ENCODE measurements around the gene NSMCE4A. TPM values are rescaled to one million over a fixed set of nuclear protein-coding genes. Genes with fewer than 3 reads are reported as not detected.
"Not testable (repeated sequence)": the region's sequence is repeated elsewhere in the genome, so short reads cannot be mapped to it uniquely, and the experiment has no call there.

The NSMCE4A gene
- total RNA-seq, 1 experiment from 2014 or later, result 48.8 TPM

- no peaks in the 10 kb centered on the region for H3K4me1 ChIP-seq (replicated peaks)
- no peaks in the 10 kb centered on the region for H3K9me3 ChIP-seq (replicated peaks)
- no peak overlapping the region for H3K4me3 ChIP-seq
- H3K36me3 ChIP-seq, result no peaks in the 10 kb centered on the region
- no peak overlapping the region for H3K27ac ChIP-seq
- no peaks in the 10 kb centered on the region for H3K27me3 ChIP-seq (replicated peaks)
- DNase-seq (ENCODE audit: low read depth in 1 of 2, low spot score in 2 of 2), result no peak
Observed at GRCh38 chr10:122010405-122011050, 35.5 kb upstream of the NSMCE4A start.

DNA sequence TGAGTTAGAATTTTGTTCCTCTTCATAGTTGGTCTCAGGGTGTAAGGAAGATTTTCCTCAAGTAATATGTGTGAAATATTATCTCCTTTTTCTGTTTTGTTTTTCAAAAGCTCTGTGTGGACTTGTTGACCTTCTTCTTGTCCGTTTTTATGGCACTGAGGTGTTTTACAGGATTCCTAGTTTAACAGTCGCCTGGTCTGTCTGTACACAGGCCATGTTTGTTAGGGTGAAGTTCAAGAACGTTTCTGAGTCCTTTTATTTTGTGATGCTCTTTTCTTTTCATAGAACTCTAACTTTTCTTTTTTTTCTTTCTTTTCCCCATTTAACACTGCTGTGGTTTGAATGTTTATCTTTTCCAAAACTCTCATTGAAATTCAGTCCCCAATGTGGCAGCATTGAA lies 32.4 kb upstream of the NSMCE4A start:
- no peaks in the 10 kb centered on the region for H3K36me3 ChIP-seq
- no peaks in the 10 kb centered on the region for H3K9me3 ChIP-seq (replicated peaks)
- no peaks in the 10 kb centered on the region for H3K4me1 ChIP-seq (replicated peaks)
- no peak for DNase-seq (ENCODE audit: low read depth in 1 of 2, low spot score in 2 of 2)
- H3K27me3 ChIP-seq (replicated peaks), result no peaks in the 10 kb centered on the region
- no peak overlapping the region for H3K4me3 ChIP-seq
- no peak overlapping the region for H3K27ac ChIP-seq

DNA sequence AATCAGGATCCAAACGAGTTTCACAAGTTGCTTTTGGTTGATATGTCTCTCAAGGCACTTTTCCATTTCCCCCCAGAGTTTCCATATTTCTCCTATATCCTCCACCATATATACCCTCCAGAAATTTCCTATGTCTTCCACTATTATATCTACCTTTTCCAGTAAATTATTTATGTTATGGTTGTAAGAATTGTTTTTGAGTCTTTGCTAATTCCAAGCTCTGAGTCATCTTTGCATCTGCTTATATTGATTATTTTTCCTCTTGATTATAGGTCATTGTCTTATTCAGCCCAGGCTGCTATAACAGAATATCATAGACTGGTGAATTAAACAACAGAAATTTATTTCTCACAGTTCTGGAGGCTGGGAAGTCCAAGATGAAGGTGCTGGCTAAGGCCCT lies 26.7 kb upstream of the NSMCE4A start:
- Histone ChIP-seq H3K4me1 (replicated peaks) (no peaks in the 10 kb centered on the region), H3K9me3 (replicated peaks) (no peaks in the 10 kb centered on the region; the same call in 1 of the 2 replicates), H3K4me3 (no peak overlapping the region), H3K27me3 (replicated peaks) (no peaks in the 10 kb centered on the region), H3K27ac (no peak overlapping the region), H3K36me3 (no peaks in the 10 kb centered on the region)
- no peak for DNase-seq (ENCODE audit: low read depth in 1 of 2, low spot score in 2 of 2)

- H3K36me3 ChIP-seq, result no peaks in the 10 kb centered on the region
- H3K27ac ChIP-seq, result no peak overlapping the region
- no peaks in the 10 kb centered on the region for H3K27me3 ChIP-seq (replicated peaks)
- H3K4me3 ChIP-seq, result no peak overlapping the region
- H3K4me1 ChIP-seq (replicated peaks), result no peaks in the 10 kb centered on the region
- no peak for DNase-seq (ENCODE audit: low read depth in 1 of 2, low spot score in 2 of 2)
- H3K9me3 ChIP-seq (replicated peaks), result no peaks in the 10 kb centered on the region; the same call in 1 of the 2 replicates
Observed at GRCh38 chr10:121999301-121999700, 24.3 kb upstream of the NSMCE4A start.

DNA sequence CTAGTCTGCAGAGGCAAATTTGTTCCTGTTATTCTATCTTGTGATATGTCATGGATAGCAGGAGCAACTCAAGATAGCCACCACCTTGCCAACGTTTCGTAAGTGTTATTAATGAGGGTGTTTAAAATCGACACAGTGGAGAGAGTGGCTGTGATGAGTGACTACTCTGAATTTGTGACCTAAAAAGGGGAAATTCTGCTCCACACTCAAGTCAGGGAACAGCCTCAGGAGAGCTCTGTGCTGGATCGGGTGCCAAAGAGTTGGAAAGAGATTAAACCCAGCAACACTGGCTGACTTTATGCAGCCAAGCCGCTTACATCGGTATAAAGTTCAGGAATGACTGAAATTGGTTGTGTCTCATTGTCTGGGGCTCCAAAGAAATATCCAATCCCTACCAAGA lies 23.4 kb upstream of the NSMCE4A start:
- no peak overlapping the region for H3K27ac ChIP-seq
- no peak for DNase-seq (ENCODE audit: low read depth in 1 of 2, low spot score in 2 of 2)

GRCh38 chr10:121994429-121994941 lies 19.5 kb upstream of the NSMCE4A start:
- Histone ChIP-seq H3K9me3 (replicated peaks) (no peaks in the 10 kb centered on the region), H3K4me1 (replicated peaks) (no peaks in the 10 kb centered on the region), H3K36me3 (no peaks in the 10 kb centered on the region), H3K4me3 (no peak overlapping the region), H3K27me3 (replicated peaks) (no peaks in the 10 kb centered on the region), H3K27ac (no peak overlapping the region)
- DNase-seq (ENCODE audit: low read depth in 1 of 2, low spot score in 2 of 2), result no peak

More for the DNA sequence above, 23.4 kb upstream of the NSMCE4A start:
- Histone ChIP-seq H3K4me3 (no peak overlapping the region), H3K4me1 (replicated peaks) (no peaks in the 10 kb centered on the region), H3K9me3 (replicated peaks) (no peaks in the 10 kb centered on the region; the same call in 1 of the 2 replicates), H3K27me3 (replicated peaks) (no peaks in the 10 kb centered on the region), H3K36me3 (no peaks in the 10 kb centered on the region)

DNA sequence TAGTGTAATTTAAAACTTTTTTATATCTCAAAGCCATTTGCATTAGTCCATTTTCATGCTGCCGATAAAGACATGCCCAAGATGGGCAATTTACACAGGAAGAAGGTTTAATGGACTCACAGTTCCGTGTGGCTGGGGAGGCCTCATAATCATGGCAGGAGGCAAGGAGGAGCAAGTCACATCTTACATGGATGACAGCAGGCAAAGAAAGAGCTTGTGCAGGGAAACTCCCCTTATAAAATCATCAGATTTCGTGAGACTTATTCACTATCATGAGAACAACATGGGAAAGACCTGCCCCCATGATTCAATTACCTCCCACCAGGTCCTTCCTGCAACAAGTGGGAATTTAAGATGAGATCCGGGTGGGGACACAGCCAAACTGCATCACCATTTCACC lies 16.7 kb upstream of the NSMCE4A start:
- not testable (repeated sequence) for H3K4me3 ChIP-seq; H3K27me3 ChIP-seq (replicated peaks)

GRCh38 chr10:121990015-121990677 lies 15.1 kb upstream of the NSMCE4A start:
- H3K36me3 ChIP-seq, result no peaks in the 10 kb centered on the region
- no peaks in the 10 kb centered on the region for H3K27me3 ChIP-seq (replicated peaks)
- no peak overlapping the region for H3K4me3 ChIP-seq
- H3K9me3 ChIP-seq (replicated peaks), result no peaks in the 10 kb centered on the region
- DNase-seq (ENCODE audit: low read depth in 1 of 2, low spot score in 2 of 2), result no peak
- H3K27ac ChIP-seq, result no peak overlapping the region
- no peaks in the 10 kb centered on the region for H3K4me1 ChIP-seq (replicated peaks)

More for the DNA sequence above, 16.7 kb upstream of the NSMCE4A start:
- H3K9me3 ChIP-seq (replicated peaks); H3K27ac ChIP-seq; H3K4me1 ChIP-seq (replicated peaks); H3K36me3 ChIP-seq; DNase-seq (ENCODE audit: low read depth in 1 of 2, low spot score in 2 of 2): not testable (repeated sequence)

DNA sequence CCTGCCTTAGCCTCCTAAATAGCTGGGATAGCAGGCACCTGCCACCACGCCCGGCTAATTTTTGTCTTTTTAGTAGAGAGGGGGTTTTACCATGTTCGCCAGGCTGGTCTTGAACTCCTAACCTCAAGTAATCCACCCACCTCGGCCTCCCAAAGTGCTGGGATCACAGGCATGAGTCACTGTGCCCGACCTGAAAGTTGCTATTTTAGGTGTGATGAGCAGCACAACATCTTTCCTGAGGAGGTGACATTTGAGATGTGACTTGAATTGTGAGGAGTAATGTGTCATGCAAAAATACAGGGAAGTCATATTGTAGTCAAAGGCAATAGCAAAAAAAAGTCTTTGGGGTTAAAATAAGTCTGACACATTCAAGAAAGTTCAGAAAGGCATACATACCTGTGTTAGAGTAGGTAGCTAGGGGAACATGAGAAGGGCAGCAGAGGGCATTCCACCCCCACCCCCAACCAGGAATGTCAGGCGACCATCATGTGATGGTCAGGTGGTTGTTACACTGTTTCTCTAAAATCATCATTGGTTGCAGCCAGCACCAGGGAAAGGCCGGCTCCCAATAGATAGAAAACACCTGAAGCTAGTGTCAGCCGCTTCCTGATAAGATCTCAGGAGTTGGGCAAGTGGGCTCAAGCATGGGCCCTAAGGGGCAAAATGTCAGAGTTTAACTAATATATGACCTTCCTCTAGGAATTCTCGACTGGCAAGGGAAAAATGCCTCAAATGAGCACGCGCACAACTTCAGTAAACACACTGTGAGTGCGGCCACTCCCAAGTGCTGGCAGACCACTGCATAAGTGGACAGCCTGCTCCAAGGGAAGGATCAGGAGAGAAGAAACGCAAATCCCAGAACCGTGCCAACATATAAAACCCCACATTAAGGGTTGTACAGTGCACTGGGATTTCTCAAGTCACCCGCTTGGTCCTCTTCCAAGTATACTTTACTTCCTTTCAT lies 13.6 kb upstream of the NSMCE4A start, which contains the start of gene TACC2:
TSS of gene TACC2 (plus strand) at position 803 of the 964 bp plus-strand sequence. CDS start 32,819 bp downstream, outside the sequence.
- H3K4me3 ChIP-seq, result no peak within 1 kb of the TSS
- H3K9me3 ChIP-seq (replicated peaks), result peaks cover 3% of the 10 kb centered on the region; the same call in 1 of the 2 replicates
- DNase-seq (ENCODE audit: low read depth in 1 of 2, low spot score in 2 of 2), result no peak
- no peaks in the 10 kb centered on the region for H3K36me3 ChIP-seq
- H3K4me1 ChIP-seq (replicated peaks), result no peaks in the 10 kb centered on the region
- no peaks in the 10 kb centered on the region for H3K27me3 ChIP-seq (replicated peaks)
- no peak within 1 kb of the TSS for H3K27ac ChIP-seq

GRCh38 chr10:121984463-121984862 lies 9.4 kb upstream of the NSMCE4A start:
- no peak for DNase-seq (ENCODE audit: low read depth in 1 of 2, low spot score in 2 of 2)
- H3K9me3 ChIP-seq (replicated peaks), result peaks cover 3% of the 10 kb centered on the region; the same call in 1 of the 2 replicates
- no peak overlapping the region for H3K4me3 ChIP-seq

GRCh38 chr10:121983852-121984251 lies 8.8 kb upstream of the NSMCE4A start:
- Histone ChIP-seq H3K4me1 (replicated peaks) (no peaks in the 10 kb centered on the region), H3K9me3 (replicated peaks) (peaks cover 3% of the 10 kb centered on the region; the same call in 1 of the 2 replicates), H3K27me3 (replicated peaks) (no peaks in the 10 kb centered on the region), H3K4me3 (no peak overlapping the region), H3K27ac (no peak overlapping the region), H3K36me3 (no peaks in the 10 kb centered on the region)
- DNase-seq (ENCODE audit: low read depth in 1 of 2, low spot score in 2 of 2), result no peak

More at GRCh38 chr10:121984463-121984862, 9.4 kb upstream of the NSMCE4A start:
- Histone ChIP-seq H3K27me3 (replicated peaks) (no peaks in the 10 kb centered on the region), H3K36me3 (no peaks in the 10 kb centered on the region), H3K4me1 (replicated peaks) (no peaks in the 10 kb centered on the region), H3K27ac (no peak overlapping the region)

GRCh38 chr10:121981346-121981745 lies 6.3 kb upstream of the NSMCE4A start:
- no peak for DNase-seq (ENCODE audit: low read depth in 1 of 2, low spot score in 2 of 2)
- H3K4me3 ChIP-seq, result no peak overlapping the region
- H3K36me3 ChIP-seq, result no peaks in the 10 kb centered on the region
- H3K9me3 ChIP-seq (replicated peaks), result peaks cover 3% of the 10 kb centered on the region; the same call in 1 of the 2 replicates
- no peak overlapping the region for H3K27ac ChIP-seq
- H3K27me3 ChIP-seq (replicated peaks), result no peaks in the 10 kb centered on the region
- no peaks in the 10 kb centered on the region for H3K4me1 ChIP-seq (replicated peaks)

- no peaks in the 10 kb centered on the region for H3K9me3 ChIP-seq (replicated peaks)
- no peaks in the 10 kb centered on the region for H3K27me3 ChIP-seq (replicated peaks)
- H3K36me3 ChIP-seq, result peaks cover 8% of the 10 kb centered on the region
Observed at GRCh38 chr10:121978511-121978910, 3.5 kb upstream of the NSMCE4A start.

More at GRCh38 chr10:121978511-121978910, 3.5 kb upstream of the NSMCE4A start:
- H3K27ac ChIP-seq, result no peak overlapping the region
- no peak overlapping the region for H3K4me3 ChIP-seq
- no peak for DNase-seq (ENCODE audit: low read depth in 1 of 2, low spot score in 2 of 2)
- H3K4me1 ChIP-seq (replicated peaks), result peaks cover 8% of the 10 kb centered on the region; the same call in 1 of the 2 replicates
